ENCODE measurements around the gene GPX1. TPM values are rescaled to one million over a fixed set of nuclear protein-coding genes. Genes with fewer than 3 reads are reported as not detected.
"Not testable (repeated sequence)": the region's sequence is repeated elsewhere in the genome, so short reads cannot be mapped to it uniquely, and the experiment has no call there.

The GPX1 gene
- total RNA-seq, 2 experiments from 2014 or later, result 82.3 to 148 TPM

DNA sequence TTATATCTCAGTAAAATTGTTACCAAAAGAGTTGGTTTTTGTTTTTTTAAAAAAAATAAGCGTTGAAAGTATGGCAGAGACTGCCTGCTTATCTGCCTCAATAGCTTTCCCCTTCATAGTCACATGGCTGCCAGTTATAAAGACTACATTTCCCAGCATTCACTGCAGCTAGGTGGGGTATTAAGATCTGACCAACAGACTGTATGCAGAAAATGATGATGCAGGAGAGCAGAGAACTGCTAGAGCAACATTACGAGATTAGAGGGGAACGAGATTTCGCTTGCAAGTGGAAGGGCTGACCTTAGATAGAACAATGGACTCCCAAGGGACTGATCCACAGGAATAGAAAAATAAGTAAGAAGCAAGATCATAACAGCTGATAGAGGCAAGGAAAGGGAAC, 39.3 kb upstream of the GPX1 start:
- Histone ChIP-seq H3K4me2 (ENCODE audit: low read length) (no peak overlapping the region), H3K79me2 (ENCODE audit: insufficient read depth, low read depth, low read length) (peaks cover 98% of the 10 kb centered on the region), H2AFZ (ENCODE audit: low read length) (no peak overlapping the region), H3K4me3 (ENCODE audit: low read depth, low read length, poor library complexity, severe bottlenecking) (no peak overlapping the region), H3K9me3 (ENCODE audit: low read length) (no peaks in the 10 kb centered on the region), H3K27ac (ENCODE audit: low read depth, low read length, poor library complexity, severe bottlenecking) (no peak overlapping the region), H3K36me3 (ENCODE audit: insufficient read depth, low read length) (peaks cover 82% of the 10 kb centered on the region), H3K4me1 (ENCODE audit: insufficient read depth, low read length, poor library complexity, severe bottlenecking) (peaks cover 49% of the 10 kb centered on the region), H3K9me2 (ENCODE audit: insufficient read depth, low read length) (no peaks in the 10 kb centered on the region), H4K20me1 (ENCODE audit: insufficient read depth, low read length) (peaks cover 38% of the 10 kb centered on the region)
- TF ChIP-seq, protein P1, sequence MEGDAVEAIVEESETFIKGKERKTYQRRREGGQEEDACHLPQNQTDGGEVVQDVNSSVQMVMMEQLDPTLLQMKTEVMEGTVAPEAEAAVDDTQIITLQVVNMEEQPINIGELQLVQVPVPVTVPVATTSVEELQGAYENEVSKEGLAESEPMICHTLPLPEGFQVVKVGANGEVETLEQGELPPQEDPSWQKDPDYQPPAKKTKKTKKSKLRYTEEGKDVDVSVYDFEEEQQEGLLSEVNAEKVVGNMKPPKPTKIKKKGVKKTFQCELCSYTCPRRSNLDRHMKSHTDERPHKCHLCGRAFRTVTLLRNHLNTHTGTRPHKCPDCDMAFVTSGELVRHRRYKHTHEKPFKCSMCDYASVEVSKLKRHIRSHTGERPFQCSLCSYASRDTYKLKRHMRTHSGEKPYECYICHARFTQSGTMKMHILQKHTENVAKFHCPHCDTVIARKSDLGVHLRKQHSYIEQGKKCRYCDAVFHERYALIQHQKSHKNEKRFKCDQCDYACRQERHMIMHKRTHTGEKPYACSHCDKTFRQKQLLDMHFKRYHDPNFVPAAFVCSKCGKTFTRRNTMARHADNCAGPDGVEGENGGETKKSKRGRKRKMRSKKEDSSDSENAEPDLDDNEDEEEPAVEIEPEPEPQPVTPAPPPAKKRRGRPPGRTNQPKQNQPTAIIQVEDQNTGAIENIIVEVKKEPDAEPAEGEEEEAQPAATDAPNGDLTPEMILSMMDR (conservative IDR thresholded peaks at IDR 0.05; ENCODE audit: low read length), result no peak
- no peak for TF ChIP-seq EZH2phosphoT487 (IDR thresholded peaks at IDR 0.05; ENCODE audit: borderline replicate concordance, low read depth, low read length)
- BruUV-seq (replicated peaks), result no TSS peak
- intact Hi-C loops (cut with micrococcal nuclease; ENCODE audit: unreplicated experiment), result no loop called here
- ChIA-PET CTCF (ENCODE audit: unreplicated experiment) (no interaction called here), POLR2A (interaction anchor here (0.9 kb wide), 1 partner anchor 12 kb away, joined by 4 read pairs; no protein-coding TSS in a partner anchor)
- DNase-seq (ENCODE audit: low spot score), result peak; percentile 54

DNA sequence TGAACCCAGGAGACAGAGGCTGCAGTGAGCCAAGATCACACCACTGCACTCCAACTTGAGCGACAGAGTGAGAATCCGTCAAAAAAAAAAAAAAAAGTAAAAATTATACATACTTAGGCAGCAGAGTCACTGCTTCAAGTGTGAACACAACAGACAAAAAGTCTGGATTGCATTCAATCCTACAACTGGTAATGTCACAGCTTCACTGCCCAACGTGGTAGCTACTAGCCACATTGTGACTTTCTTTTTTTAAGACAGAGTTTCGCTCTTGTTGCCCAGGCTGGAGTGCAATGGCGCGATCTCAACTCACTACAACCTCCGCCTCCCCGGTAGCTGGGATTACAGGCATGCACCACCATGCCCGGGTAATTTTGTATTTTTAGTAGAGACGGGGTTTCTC, 33.2 kb upstream of the GPX1 start:
- H3K4me2 ChIP-seq (ENCODE audit: low read length); H3K27ac ChIP-seq (ENCODE audit: low read depth, low read length, poor library complexity, severe bottlenecking); H3K9me2 ChIP-seq (ENCODE audit: insufficient read depth, low read length); CTCF ChIA-PET (ENCODE audit: unreplicated experiment); H2AFZ ChIP-seq (ENCODE audit: low read length); H3K9me3 ChIP-seq (ENCODE audit: low read length); BruUV-seq (replicated peaks); intact Hi-C loops (cut with micrococcal nuclease; ENCODE audit: unreplicated experiment); DNase-seq (ENCODE audit: low spot score); H3K4me3 ChIP-seq (ENCODE audit: low read depth, low read length, poor library complexity, severe bottlenecking): not testable (repeated sequence)
- H4K20me1 ChIP-seq (ENCODE audit: insufficient read depth, low read length), result peaks cover 15% of the 10 kb centered on the region
- H3K4me1 ChIP-seq (ENCODE audit: insufficient read depth, low read length, poor library complexity, severe bottlenecking), result peaks cover 25% of the 10 kb centered on the region
- peaks cover 96% of the 10 kb centered on the region for H3K79me2 ChIP-seq (ENCODE audit: insufficient read depth, low read depth, low read length)
- peaks cover 80% of the 10 kb centered on the region for H3K36me3 ChIP-seq (ENCODE audit: insufficient read depth, low read length)
- POLR2A ChIA-PET, result interaction anchor here (0.6 to 0.7 kb wide), 2 partner anchors 331 to 1431 kb away, joined by 4 read pairs; no protein-coding TSS in a partner anchor

DNA sequence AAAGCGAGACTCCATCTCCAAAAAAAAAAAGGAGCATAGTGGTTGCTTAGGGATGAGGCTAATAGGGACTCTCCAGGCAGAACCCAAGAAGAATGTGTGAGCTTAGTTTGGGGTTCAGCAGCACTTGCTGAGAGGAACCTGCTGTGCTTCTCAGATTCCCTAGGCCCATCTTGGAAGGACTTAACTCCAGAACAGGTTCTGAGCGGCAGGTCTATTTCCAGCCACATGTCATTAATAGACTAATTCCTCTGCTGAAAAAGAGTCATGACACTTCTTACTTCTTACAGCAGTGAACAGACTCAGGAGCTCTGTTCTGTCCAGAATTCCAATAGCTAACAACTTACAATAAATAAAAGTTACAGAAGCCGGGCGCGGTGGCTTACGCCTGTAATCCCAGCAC, 31.1 kb upstream of the GPX1 start:
- peaks cover 96% of the 10 kb centered on the region for H3K79me2 ChIP-seq (ENCODE audit: insufficient read depth, low read depth, low read length)
- no peak overlapping the region for H3K4me2 ChIP-seq (ENCODE audit: low read length)
- BruUV-seq (replicated peaks), result no TSS peak
- H2AFZ ChIP-seq (ENCODE audit: low read length), result no peak overlapping the region
- H3K36me3 ChIP-seq (ENCODE audit: insufficient read depth, low read length), result peaks cover 61% of the 10 kb centered on the region
- no peak for DNase-seq (ENCODE audit: low spot score)
- H3K27ac ChIP-seq (ENCODE audit: low read depth, low read length, poor library complexity, severe bottlenecking), result no peak overlapping the region
- no peak overlapping the region for H3K4me3 ChIP-seq (ENCODE audit: low read depth, low read length, poor library complexity, severe bottlenecking)
- H3K9me2 ChIP-seq (ENCODE audit: insufficient read depth, low read length), result no peaks in the 10 kb centered on the region
- H3K9me3 ChIP-seq (ENCODE audit: low read length), result no peaks in the 10 kb centered on the region
- ChIA-PET POLR2A (interaction anchor here (0.7 to 1.7 kb wide), 5 partner anchors 11 to 44 kb away, joined by 3 to 6 read pairs (median 3); partner anchors contain the start of genes RHOA and TCTA), CTCF (ENCODE audit: unreplicated experiment) (no interaction called here)
- peaks cover 26% of the 10 kb centered on the region for H3K4me1 ChIP-seq (ENCODE audit: insufficient read depth, low read length, poor library complexity, severe bottlenecking)
- TF ChIP-seq EZH2phosphoT487 (IDR thresholded peaks at IDR 0.05; ENCODE audit: borderline replicate concordance, low read depth, low read length), result no peak
- TF ChIP-seq, protein P1 (conservative IDR thresholded peaks at IDR 0.05; ENCODE audit: low read length), result no peak
- H4K20me1 ChIP-seq (ENCODE audit: insufficient read depth, low read length), result peaks cover 18% of the 10 kb centered on the region
- intact Hi-C loops (cut with micrococcal nuclease; ENCODE audit: unreplicated experiment), result no loop called here
